Middle frontal gyrus (tissue), 1 donor: ENCODE results near the gene ZBTB46.
"Not testable (repeated sequence)": the region's sequence is repeated elsewhere in the genome, so short reads cannot be mapped to it uniquely, and the experiment has no call there.

Experiments used
- DNase-seq: peaks from one replicate; pipeline ENCODE4 v3.0.0-alpha.2; 2015; ENCODE audit warnings: low spot score; ENCODE audit errors: extremely low spot score

The ZBTB46 gene

GRCh38 chr20:63736893-63737694 lies 94.0 kb downstream of the ZBTB46 start:
- no peak for DNase-seq

GRCh38 chr20:63735859-63736718 lies 95.0 kb downstream of the ZBTB46 start, which contains the start of gene LIME1:
Gene LIME1 (plus strand): TSS chr20:63736664. CDS start chr20:63737550, 886 bp downstream.
- DNase-seq = no peak

DNA sequence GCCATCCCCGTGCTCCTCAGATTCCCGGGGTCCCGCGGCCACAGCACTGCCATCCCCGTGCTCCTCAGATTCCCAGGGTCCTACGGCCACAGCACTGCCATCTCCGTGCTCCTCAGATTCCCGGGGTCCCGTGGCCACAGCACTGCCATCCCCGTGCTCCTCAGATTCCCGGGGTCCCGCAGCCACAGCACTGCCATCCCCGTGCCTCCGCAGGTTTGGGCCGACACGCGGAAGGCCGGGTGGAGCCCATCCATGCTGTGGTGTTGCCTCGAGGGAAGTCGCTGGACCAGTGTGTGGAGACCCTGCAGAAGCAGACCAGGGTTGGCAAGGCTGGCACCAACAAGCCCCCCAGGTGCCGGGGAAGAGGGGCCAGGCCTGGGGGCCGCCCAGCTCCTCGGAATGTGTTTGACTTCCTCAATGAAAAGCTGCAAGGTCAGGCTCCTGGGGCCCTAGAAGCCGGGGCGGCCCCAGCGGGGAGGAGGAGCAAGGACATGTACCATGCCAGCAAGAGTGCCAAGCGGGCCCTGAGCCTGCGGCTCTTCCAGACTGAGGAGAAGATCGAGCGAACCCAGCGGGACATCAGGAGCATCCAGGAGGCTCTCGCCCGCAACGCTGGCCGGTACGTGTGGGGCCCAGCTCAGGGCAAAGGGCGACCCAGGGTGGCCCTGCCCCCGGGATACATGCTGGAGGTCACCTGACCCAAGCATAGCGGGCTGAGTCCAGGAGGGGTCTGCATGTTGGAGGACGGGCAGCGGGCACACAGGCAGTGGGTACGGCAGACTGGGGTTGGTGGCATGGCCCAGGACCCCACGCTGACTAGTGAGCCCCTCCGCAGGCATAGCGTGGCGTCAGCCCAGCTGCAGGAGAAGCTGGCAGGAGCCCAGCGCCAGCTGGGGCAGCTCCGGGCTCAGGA lies 95.9 kb downstream of the ZBTB46 start:
- DNase-seq = no peak

DNA sequence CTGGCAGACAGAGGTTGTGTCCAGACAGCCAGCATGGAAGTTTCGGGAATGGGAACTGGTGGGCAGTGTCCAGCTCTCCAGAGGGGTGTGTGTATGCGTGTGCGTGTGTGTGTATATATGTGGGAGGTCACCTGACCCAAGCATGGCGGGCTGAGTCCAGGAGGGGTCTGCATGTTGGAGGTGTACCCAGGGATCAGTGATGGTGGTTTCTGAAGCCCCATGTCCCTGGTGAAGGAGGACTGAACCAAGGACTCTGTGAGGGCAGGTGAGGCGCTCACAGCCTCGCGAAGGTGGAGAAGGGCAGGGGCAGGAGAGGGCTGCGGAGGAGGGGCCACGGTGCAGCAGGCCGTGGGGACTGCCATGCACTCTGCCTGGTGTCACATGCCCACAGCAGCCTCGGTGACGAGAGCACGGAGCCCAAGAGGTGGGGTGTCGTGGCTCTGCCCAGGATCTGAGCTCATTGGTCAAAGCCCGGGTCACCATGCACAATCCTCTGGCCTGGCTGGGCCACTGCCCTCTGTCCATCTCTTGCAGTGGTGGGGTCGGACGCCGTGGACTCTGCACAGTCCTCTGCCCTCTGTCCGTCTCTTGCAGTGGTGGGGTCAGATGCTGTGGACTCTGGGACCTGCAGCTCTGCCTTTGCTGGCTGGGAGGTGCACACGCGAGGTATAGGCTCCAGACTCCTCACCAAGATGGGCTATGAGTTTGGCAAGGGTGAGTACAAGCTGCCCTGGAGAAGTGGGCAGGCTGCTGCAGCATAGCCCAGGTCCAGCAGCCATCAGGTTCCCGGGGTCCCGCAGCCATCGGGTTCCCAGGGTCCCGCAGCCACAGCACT lies 96.7 kb downstream of the ZBTB46 start:
- DNase-seq = no peak

DNA sequence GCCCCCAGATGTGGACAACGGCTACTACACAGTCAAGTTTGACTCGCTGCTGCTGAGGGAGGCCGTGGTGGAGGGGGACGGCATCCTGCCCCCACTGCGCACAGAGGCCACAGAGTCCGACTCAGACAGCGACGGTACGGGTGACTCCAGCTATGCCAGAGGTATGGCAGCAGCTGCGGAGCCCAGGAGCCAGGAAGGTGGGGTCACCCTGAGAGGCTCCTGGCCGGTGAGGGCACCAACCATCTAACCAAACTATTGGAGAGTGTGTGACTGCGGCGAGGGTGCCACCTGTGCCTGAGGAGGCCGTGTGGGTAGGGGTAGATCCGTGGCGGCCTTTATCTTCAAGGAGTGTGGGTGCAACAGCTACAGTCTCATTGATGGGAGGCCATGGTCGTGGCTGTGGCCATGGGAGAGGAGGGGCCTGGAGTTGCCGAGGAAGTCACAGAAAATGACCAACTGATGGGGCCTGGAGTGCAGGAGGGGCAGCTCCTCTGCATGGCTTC lies 97.4 kb downstream of the ZBTB46 start:
- no peak for DNase-seq

GRCh38 chr20:63733117-63733516 lies 97.9 kb downstream of the ZBTB46 start:
- no peak for DNase-seq

- no peak for DNase-seq
These were observed 98.7 kb downstream of the ZBTB46 start for GRCh38 chr20:63732118-63733095.

DNA sequence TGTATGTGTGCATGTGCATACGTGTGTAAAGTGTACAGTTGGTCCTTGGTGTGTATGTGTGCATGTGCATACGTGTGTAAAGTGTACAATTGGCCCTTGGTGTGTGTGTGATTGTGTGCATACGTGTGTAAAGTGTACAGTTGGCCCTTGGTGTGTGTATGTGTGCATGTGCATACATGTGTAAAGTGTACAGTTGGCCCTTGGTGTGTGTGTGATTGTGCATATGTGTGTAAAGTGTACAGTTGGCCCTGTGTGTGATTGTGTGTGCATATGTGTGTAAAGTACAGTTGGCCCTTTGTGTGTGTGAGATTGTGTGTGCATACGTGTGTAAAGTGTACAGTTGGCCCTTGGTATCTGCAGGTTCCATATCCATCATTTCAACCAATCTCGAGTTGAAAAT lies 99.7 kb downstream of the ZBTB46 start:
- no peak for DNase-seq

GRCh38 chr20:63730189-63730733 lies 100.8 kb downstream of the ZBTB46 start:
- DNase-seq = not testable (repeated sequence)

- DNase-seq = not testable (repeated sequence)
These were observed 108.0 kb downstream of the ZBTB46 start for GRCh38 chr20:63722967-63723622.

GRCh38 chr20:63718996-63719395 lies 112.1 kb downstream of the ZBTB46 start:
- DNase-seq = no peak

DNA sequence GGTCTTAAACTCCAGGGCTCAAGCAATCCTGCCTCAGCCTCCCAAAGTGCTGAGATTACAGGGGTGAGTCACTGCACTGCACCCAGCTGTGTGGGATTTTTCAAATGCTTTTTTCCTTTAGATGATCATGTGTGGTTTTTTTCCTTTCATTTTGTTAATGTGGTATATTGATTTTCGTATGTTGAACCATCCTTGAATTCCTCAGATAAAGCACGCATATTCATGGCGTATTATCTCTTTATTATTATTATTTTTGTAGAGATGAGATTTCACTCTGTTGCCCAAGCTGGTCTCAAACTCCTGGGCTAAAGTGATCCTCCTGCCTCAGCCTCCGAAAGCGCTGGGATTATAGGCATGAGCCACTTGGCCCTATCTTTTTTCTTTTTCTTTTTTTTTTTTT lies 116.2 kb downstream of the ZBTB46 start:
- no peak for DNase-seq

DNA sequence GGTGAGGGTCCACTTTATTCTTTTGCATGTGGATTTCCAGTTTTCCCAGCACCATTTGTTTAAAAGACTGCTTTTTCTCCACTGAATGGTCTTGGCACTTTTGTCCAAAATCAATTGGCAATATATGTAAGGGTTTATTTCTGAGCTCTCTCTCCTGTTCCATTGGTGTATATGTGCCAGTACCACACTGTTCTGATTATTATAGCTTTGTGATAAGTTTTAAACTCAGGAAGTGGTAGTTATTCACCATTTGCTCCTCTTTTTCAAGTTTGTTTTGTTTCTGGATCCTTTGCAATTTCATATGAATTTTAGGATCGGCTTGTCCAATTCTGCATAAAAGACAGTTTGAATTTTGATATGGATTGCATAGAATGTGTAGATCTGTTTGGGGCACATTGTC lies 118.9 kb downstream of the ZBTB46 start:
- DNase-seq = no peak

DNA sequence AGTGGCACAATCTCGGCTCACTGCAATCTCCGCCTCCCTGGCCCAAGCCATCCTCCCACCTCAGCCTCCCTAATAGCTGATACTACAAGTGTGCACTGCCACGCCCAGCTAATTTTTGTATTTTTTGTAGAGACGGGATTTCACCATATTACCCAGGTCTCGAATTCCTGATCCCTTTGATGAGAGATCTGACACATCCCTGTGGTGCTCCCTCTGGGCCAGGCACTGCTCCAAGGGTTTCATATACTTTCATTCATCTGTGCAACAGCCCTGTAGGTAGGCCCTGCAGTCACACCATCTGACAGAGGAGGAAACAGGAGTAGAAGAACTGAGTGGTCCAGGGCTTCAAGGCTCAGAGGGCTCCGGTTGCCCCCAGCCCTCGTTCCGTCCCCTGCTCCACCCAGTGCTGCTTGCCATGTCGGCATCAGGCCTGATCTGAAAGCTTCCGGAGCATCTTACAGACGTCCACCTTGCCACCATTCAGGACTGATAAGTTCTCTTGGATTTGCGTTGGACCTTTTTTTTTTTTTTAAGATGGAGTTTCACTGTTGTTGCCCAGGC lies 119.9 kb downstream of the ZBTB46 start:
- DNase-seq = no peak

DNA sequence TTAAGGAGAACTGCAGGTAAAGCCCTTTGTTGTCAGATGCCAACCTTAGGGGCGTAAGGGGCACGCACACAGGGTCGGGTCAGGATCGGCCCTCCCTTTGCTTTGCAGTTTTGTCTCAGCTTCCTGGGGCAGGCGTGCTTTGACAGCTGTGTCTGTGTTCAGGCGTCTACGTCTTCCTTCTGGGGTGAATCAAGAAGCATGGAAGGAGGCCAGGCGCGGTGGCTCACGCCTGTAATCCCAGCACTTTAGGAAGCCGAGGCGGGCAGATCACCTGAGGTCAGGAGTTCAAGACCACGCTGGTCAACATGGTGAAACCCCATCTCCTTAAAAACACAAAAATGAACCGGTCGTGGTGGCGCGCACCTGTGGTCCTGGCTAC lies 121.9 kb downstream of the ZBTB46 start:
- no peak for DNase-seq

- DNase-seq = no peak
These were observed 122.5 kb downstream of the ZBTB46 start for GRCh38 chr20:63708301-63709148.
